GM10248 (cell line): ENCODE results near the gene TTLL13.
A peak's percentile ranks its signal among the peaks of the same experiment; 100 is the strongest.

ENCODE experiments used
- CTCF ChIA-PET: fragments of 300-600 bp; sonication (Branson Sonifier 250); formaldehyde crosslinking; extraction: SDS; loops from one replicate; lab custom pipeline; 2021; ENCODE audit warnings: antibody characterized with exemption; lab: Yijun Ruan, JAX
- POLR2A ChIA-PET: fragments of 350-650 bp; sonication (Branson Sonifier 250); formaldehyde crosslinking; extraction: SDS; loops from one replicate; lab custom pipeline; 2020; ENCODE audit warnings: antibody characterized with exemption; lab: Yijun Ruan, JAX
- DNase-seq: peaks from one replicate; pipeline ENCODE4 v3.0.0; 2012; ENCODE audit errors: extremely low spot score
- CTCF ChIP-seq: IDR thresholded peaks from 2 replicates; pipeline ENCODE4 v1.5.1; 2012; ENCODE audit warnings: mild to moderate bottlenecking, low read depth; ENCODE audit errors: extremely low read depth, missing control alignments, control extremely low read depth

The TTLL13 gene

DNA sequence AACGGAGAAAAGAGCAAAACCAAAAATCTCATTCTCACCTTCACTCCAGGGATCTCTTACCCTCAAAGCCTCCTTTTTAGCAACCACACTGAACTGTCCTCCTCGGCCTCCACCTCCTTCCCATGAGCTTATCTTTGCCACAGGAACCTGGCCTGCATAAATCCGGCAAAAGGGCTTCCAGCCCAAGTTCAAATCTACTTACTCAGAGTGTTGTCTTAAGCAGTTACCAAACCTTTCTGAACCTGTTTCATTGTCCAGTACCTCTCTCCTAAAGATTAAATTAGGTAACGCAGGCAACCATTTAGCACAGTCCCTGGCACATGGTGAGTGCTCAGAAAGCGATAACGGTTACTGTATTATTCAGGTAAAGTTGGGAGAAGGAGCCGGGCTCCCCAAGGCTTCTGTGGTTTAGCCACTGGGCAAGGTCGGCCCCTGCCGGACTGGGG is 16.4 kb upstream of the TTLL13 start:
- POLR2A ChIA-PET, result interaction anchor here (0.6 to 1.3 kb wide), 4 partner anchors 12 to 338 kb away, joined by 3 to 4 read pairs (median 4); no protein-coding TSS in a partner anchor

DNA sequence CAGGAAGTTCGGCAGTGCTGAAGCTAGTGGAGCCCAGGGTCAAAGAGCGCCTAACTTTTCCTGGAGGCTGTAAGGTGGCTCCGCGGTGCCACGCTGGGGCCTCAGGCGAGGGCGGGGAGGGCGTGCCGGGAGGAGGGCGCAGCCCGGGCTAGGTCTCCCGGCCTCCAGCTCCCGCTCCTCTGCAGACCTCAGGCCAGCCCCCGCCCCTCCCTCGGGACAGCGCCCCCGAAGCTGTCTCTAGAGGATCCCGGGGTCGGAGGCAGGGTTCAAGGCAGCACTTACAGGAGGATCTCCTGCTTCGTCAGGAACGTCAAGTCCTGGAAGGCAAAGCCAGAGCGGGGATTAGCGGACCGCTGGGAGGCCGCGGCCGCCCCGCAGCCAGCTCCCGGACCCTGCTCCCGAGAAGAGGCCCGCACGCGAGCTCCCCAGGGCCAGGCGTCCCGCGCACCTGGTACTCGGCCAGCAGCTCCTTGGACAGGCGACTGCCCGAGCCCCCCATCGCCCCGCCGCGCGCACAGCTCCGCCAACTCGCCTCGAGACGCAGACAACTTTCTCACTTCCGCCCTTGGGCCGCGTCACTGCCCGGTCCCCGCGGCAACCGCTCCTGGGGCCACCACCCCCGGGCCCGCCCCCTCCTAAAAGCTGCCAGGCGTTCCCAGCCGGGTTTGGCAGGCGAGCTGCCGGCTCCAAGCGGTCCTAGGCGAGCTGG is 15.8 kb upstream of the TTLL13 start, which contains the start of gene CIB1:
Gene CIB1, minus strand, starts transcription at position 555 of the 709 bp plus-strand sequence. Its CDS starts 56 bp downstream, at position 499.
- CTCF ChIA-PET, result interaction anchor here (0.7 to 6.0 kb wide), 18 partner anchors 9 to 724 kb away, joined by 3 to 63 read pairs (median 5); partner anchors contain the start of genes IDH2 and SEMA4B
- no peak for TF ChIP-seq CTCF
- peak; percentile 99 for DNase-seq
- POLR2A ChIA-PET, result interaction anchor here (0.5 to 1.3 kb wide), 13 partner anchors 10 to 987 kb away, joined by 3 to 7 read pairs (median 3); partner anchors contain the start of gene SEMA4B

More for the DNA sequence above, 16.4 kb upstream of the TTLL13 start:
- peak; percentile 31 for TF ChIP-seq CTCF
- no peak for DNase-seq
- CTCF ChIA-PET, result interaction anchor here (0.8 to 6.0 kb wide), 18 partner anchors 10 to 724 kb away, joined by 3 to 63 read pairs (median 5); partner anchors contain the start of genes IDH2 and SEMA4B

- CTCF ChIA-PET, result interaction anchor here (0.7 to 6.0 kb wide), 16 partner anchors 9 to 723 kb away, joined by 3 to 63 read pairs (median 5); partner anchors contain the start of genes IDH2 and SEMA4B
- no peak for DNase-seq
- POLR2A ChIA-PET, result interaction anchor here (0.5 to 1.3 kb wide), 12 partner anchors 10 to 986 kb away, joined by 3 to 7 read pairs (median 3); partner anchors contain the start of gene SEMA4B
- TF ChIP-seq CTCF, result no peak
Observed at GRCh38 chr15:90234096-90234988, 15.0 kb upstream of the TTLL13 start, which contains the start of gene GDPGP1. TSS of gene GDPGP1 (plus strand) at chr15:90234209. CDS start at chr15:90240909, 6,700 bp downstream.

DNA sequence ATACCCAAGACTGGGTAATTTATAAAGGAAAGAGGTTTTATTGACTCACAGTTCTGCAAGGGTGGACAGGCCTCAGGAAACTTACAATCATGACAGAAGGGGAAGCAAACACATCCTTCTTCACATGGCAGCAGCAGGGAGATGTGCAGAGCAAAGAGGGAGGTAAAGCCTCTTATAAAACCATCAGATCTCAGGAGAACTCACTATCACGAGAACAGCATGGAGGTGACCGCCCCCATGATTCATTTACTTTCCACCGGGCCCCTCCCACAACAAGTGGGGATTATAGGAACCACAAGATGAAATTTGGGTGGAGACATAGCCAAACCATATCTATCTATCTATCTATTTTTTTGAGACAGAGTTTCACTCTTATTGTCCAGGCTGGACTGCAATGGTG is 10.0 kb upstream of the TTLL13 start:
- no peak for DNase-seq
- TF ChIP-seq CTCF, result no peak
- CTCF ChIA-PET, result interaction anchor here (1.0 kb wide), 1 partner anchor 9 kb away, joined by 3 read pairs; no protein-coding TSS in a partner anchor
- POLR2A ChIA-PET, result no interaction called here

DNA sequence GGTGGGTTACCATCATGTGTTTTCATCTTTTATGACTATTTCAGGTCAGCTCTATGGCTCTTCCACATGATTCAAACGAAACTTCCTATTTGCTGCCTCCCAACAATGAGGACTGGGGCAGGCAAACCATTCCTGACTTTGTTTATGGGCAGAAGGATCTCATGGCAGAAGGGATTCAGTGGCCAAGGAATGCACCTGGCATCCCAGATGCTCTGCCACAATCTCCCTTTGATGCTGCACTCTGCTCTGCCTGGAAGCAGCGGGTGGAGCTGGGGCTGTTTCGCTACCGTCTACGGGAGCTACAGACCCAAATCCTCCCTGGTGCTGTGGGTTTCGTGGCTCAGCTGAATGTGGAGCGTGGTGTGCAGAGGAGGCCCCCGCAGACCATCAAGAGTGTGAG is 8.5 kb upstream of the TTLL13 start:
- TF ChIP-seq CTCF, result no peak
- ChIA-PET CTCF (interaction anchor here (1.8 kb wide), 1 partner anchor 79 kb away, joined by 4 read pairs; no protein-coding TSS in a partner anchor), POLR2A (no interaction called here)
- DNase-seq, result no peak
